GM12878 (cell line): ENCODE measurements around the gene MGA. TPM values are rescaled to one million over a fixed set of nuclear protein-coding genes. Genes with fewer than 3 reads are reported as not detected.

Experiments used
- ATAC-seq: fragments of 200-7000 bp; cut with Tn5 transposase; 3 replicates; pipeline ENCODE4 v1.9.1; 2020; ENCODE audit warnings: mild to moderate bottlenecking, moderate library complexity
- BruUV-seq: library from RNA; stranded (reverse); fragments of 400-500 nt; replicated peaks from 2 replicates; lab custom pipeline; 2021; lab: Mats Ljungman, UMichigan
- CTCF ChIA-PET: fragments of 300-600 bp; sonication (Branson Sonifier 250); formaldehyde crosslinking; extraction: SDS; loops from one replicate; lab custom pipeline; 2021; ENCODE audit warnings: inconsistent platforms; lab: Yijun Ruan, JAX
- POLR2A ChIA-PET: fragments of 350-600 bp; formaldehyde crosslinking; extraction: SDS; loops from one replicate; lab custom pipeline; 2021; ENCODE audit warnings: inconsistent platforms; lab: Charles Lee
- RAD21 ChIA-PET: fragments of 300-600 bp; sonication (Branson Sonifier 250); formaldehyde crosslinking; loops from one replicate; lab custom pipeline; 2023; ENCODE audit warnings: antibody characterized with exemption; ENCODE audit not compliant: unreplicated experiment; lab: Charles Lee
- SMC1A ChIA-PET: fragments of 300-600 bp; sonication (Branson Sonifier 250); formaldehyde crosslinking; loops from one replicate; lab custom pipeline; 2023; ENCODE audit not compliant: unreplicated experiment, uncharacterized antibody; lab: Charles Lee
- DNase-seq: peaks from one replicate; pipeline ENCODE4 v3.0.0-alpha.2; 2011; ENCODE audit warnings: low read depth, low spot score
- FAIRE-seq: peaks from 3 replicates; lab custom pipeline; 2011; peaks lifted over from hg19 to GRCh38; lab: Jason Lieb, UNC
- H2AFZ ChIP-seq: 2 replicates; pipeline ENCODE4 v1.6.0; 2011; ENCODE audit warnings: low read depth, low read length, control low read depth; ENCODE audit not compliant: control insufficient read depth
- H3K27ac ChIP-seq: 2 replicates; pipeline ENCODE4 v1.5.1; 2011; ENCODE audit warnings: control low read depth; ENCODE audit not compliant: control insufficient read depth, insufficient read depth
- H3K27me3 ChIP-seq, 2 experiments: replicated peaks in 1 of 2; 2 replicates each; pipeline versions ENCODE4 v1.6.0 to v1.6.1; 2011; ENCODE audit warnings: low read length in 1 of 2; ENCODE audit not compliant: control insufficient read depth in 2 of 2, insufficient read depth in 2 of 2
- H3K36me3 ChIP-seq, 2 experiments: 2 replicates each; pipeline ENCODE4 v1.5.1; 2011; ENCODE audit warnings: low read length in 1 of 2; ENCODE audit not compliant: control insufficient read depth in 2 of 2, insufficient read depth in 2 of 2
- H3K4me1 ChIP-seq: 2 replicates; pipeline ENCODE4 v1.6.1; 2011; ENCODE audit warnings: mild to moderate bottlenecking, low read length, moderate library complexity, mixed read lengths; ENCODE audit not compliant: control insufficient read depth, insufficient read depth
- H3K4me2 ChIP-seq: 2 replicates; pipeline ENCODE4 v1.6.0; 2011; ENCODE audit warnings: control low read depth; ENCODE audit not compliant: control insufficient read depth, insufficient read depth
- H3K4me3 ChIP-seq: fragments of 200-600 bp; sonication (generic); 2 replicates; pipeline ENCODE4 v1.5.1; 2016
- H3K79me2 ChIP-seq: 2 replicates; pipeline ENCODE4 v1.6.0; 2011; ENCODE audit warnings: low read length; ENCODE audit not compliant: control insufficient read depth, insufficient read depth
- H3K9ac ChIP-seq: 2 replicates; pipeline ENCODE4 v1.8.0; 2011; ENCODE audit warnings: low read length, control low read depth, mixed read lengths; ENCODE audit not compliant: control insufficient read depth, insufficient read depth
- H3K9me3 ChIP-seq: replicated peaks from 3 replicates; pipeline ENCODE4 v1.5.1; 2011; ENCODE audit warnings: mild to moderate bottlenecking, low read length; ENCODE audit not compliant: control insufficient read depth, insufficient read depth
- H4K20me1 ChIP-seq: 2 replicates; pipeline ENCODE4 v1.6.0; 2011; ENCODE audit not compliant: control insufficient read depth, insufficient read depth
- JUNB ChIP-seq: IDR thresholded peaks from 2 replicates; pipeline ENCODE4 v1.6.1; 2016; ENCODE audit warnings: antibody characterized with exemption, mild to moderate bottlenecking
- PKNOX1 ChIP-seq: fragments of 450-650 bp; IDR thresholded peaks from 2 replicates; pipeline ENCODE4 v1.6.1; 2016; ENCODE audit warnings: mild to moderate bottlenecking
- POLR2AphosphoS2 ChIP-seq: IDR thresholded peaks from 2 replicates; pipeline ENCODE4 v1.6.1; 2011; ENCODE audit warnings: low read depth, mild to moderate bottlenecking, low read length, improper control_type of control experiment, moderate library complexity
- RAD51 ChIP-seq: fragments of 450-650 bp; IDR thresholded peaks from 2 replicates; pipeline ENCODE4 v1.6.1; 2016; ENCODE audit warnings: moderate library complexity, mild to moderate bottlenecking, inconsistent platforms
- SPI1 ChIP-seq: IDR thresholded peaks from 2 replicates; pipeline ENCODE4 v1.6.1; 2011; ENCODE audit warnings: low read depth, mild to moderate bottlenecking, low read length, moderate library complexity, borderline replicate concordance; ENCODE audit not compliant: insufficient read depth
- WGBS: methylation state at CpG from one replicate; pipeline ENCODE4 v1.1.6; 2016; ENCODE audit warnings: low lambda C conversion rate; ENCODE audit not compliant: insufficient replicate concordance, insufficient coverage; ENCODE audit errors: missing lambda C conversion rate; 5-methylcytosine and 5-hydroxymethylcytosine counted together
- in situ Hi-C: fragments of 300-500 bp; cut with MboI; formaldehyde crosslinking; loops from 9 replicates; pipeline ENCODE4 v1.14.3; 2018; ENCODE audit warnings: mixed read lengths
- intact Hi-C: fragments of 100-400 bp; cut with micrococcal nuclease; formaldehyde crosslinking; loops from one replicate; pipeline ENCODE4 v1.14.2; 2022; ENCODE audit not compliant: unreplicated experiment
- polyA plus RNA-seq, 11 experiments: library from polyadenylated mRNA; depleted of rRNA in 4 of 11; unstranded in 6 of 11; stranded (reverse) in 5 of 11; fragments of >200 nt; fragmentation: Nextera tagmentation in 4 of 11; fragmentation: Illumina TruSeq in 1 of 11; extraction: Ambion mirVana in 4 of 11; extraction: Trizol in 1 of 11; gene quantifications; 1 replicate in 1 of 11; 2 replicates in 10 of 11; pipeline versions ENCODE4 v1.2.1 to v1.2.3, GENCODE V29; 2011 to 2016; ENCODE audit warnings: inconsistent platforms in 2 of 11, missing spikeins in 2 of 11, low read depth in 1 of 11
- total RNA-seq, 4 experiments: library from RNA; depleted of rRNA in 3 of 4; stranded (reverse); fragments of >200 nt in 3 of 4; fragmentation: Illumina TruSeq in 1 of 4; extraction: Trizol in 1 of 4; gene quantifications; 2 replicates each; pipeline versions ENCODE4 v1.2.1 to v1.2.3, GENCODE V29; 2013 to 2021

The MGA gene
- total and polyA plus RNA-seq, 10 of the 15 experiments (the other 5 are each of a cell fraction or from before 2014, with no cell fraction given) = 2.6 to 29.6 (median 17.0) TPM

GRCh38 chr15:41633609-41634008, 26.6 kb upstream of the MGA start:
- Histone ChIP-seq H3K36me3 (no peaks in the 10 kb centered on the region), H4K20me1 (no peaks in the 10 kb centered on the region), H3K4me2 (peak overlapping the region; percentile 55), H3K9ac (no peak overlapping the region), H3K4me3 (no peak overlapping the region), H3K27me3 (no peaks in the 10 kb centered on the region), H3K79me2 (no peaks in the 10 kb centered on the region), H3K27ac (no peak overlapping the region), H2AFZ (peak overlapping the region; percentile 85), H3K4me1 (peaks cover 5% of the 10 kb centered on the region), H3K9me3 (no peaks in the 10 kb centered on the region)
- BruUV-seq = no TSS peak
- intact Hi-C loops (no loop called here), in situ Hi-C loops (no loop called here)
- SMC1A ChIA-PET = interaction anchor here (0.6 to 1.0 kb wide), 3 partner anchors 32 to 144 kb away, joined by 3 to 4 read pairs (median 3); no protein-coding TSS in a partner anchor
- TF ChIP-seq JUNB (0 out of 2 replicates have a peak, but pooled peaks have one; percentile 6), SPI1 (0 out of 2 replicates have a peak, but pooled peaks have one; percentile 24), PKNOX1 (no peak)
- no peak for DNase-seq
- 25% methylated on average over 4 of the region's 4 CpGs for WGBS
- FAIRE-seq = no peak
- POLR2A ChIA-PET = interaction anchor here (0.7 kb wide), 1 partner anchor 44 kb away, joined by 4 read pairs; no protein-coding TSS in a partner anchor
- RAD21 ChIA-PET = interaction anchor here (1.1 kb wide), 1 partner anchor 139 kb away, joined by 3 read pairs; no protein-coding TSS in a partner anchor
- ATAC-seq = peak; percentile 18; the same call in 2 of the 3 replicates
- CTCF ChIA-PET = interaction anchor here (1.1 kb wide), 1 partner anchor 15 kb away, joined by 4 read pairs; no protein-coding TSS in a partner anchor

DNA sequence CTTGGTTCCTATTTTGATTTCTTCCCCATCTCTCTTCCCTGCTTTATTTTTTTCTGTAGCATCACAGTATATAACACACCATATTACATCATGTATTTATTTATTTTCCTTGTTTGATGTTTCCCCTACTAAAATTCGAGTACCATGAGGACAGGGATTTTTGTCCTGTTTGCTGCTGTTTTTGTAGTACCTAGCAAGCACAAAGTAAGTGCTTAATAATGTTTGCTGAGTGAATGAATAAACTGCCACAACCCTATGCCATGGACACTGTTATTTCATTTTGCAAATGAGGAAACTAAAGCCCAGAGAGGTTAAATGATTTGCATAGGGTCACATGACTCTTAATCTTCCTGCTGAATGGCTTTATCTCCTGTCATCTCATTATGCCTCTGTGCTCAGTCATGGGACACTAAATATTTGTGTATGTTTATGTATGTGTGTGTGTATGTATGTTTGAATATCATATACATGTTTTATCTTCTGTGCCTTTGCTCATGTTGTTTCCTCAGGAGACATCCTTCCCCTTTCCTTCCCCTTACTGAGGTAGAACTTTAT, 26.1 kb upstream of the MGA start:
- H3K9me3 ChIP-seq = no peaks in the 10 kb centered on the region
- ChIA-PET POLR2A (no interaction called here), RAD21 (interaction anchor here (1.1 kb wide), 1 partner anchor 139 kb away, joined by 3 read pairs; no protein-coding TSS in a partner anchor)
- no peak overlapping the region for H3K9ac ChIP-seq
- no peak overlapping the region for H3K4me3 ChIP-seq
- H3K4me1 ChIP-seq = peaks cover 5% of the 10 kb centered on the region
- H3K27me3 ChIP-seq = no peaks in the 10 kb centered on the region
- DNase-seq (no peak), FAIRE-seq (no peak)
- H2AFZ ChIP-seq = peak overlapping the region; percentile 85
- TF ChIP-seq PKNOX1 (peak; percentile 58; the same call in 1 of the 2 replicates), RAD51 (peak; percentile 58; the same call in 1 of the 2 replicates), POLR2AphosphoS2 (no peak)
- TF ChIP-seq, all 136 proteins: peak for 2
- Histone ChIP-seq H3K27ac (no peak overlapping the region), H3K79me2 (no peaks in the 10 kb centered on the region), H3K36me3 (no peaks in the 10 kb centered on the region), H4K20me1 (no peaks in the 10 kb centered on the region), H3K4me2 (peak overlapping the region; percentile 55)
- BruUV-seq = no TSS peak
- peak; percentile 71 for ATAC-seq
- SMC1A ChIA-PET = interaction anchor here (0.6 to 1.0 kb wide), 3 partner anchors 33 to 143 kb away, joined by 3 to 4 read pairs (median 3); no protein-coding TSS in a partner anchor
- intact Hi-C loops = no loop called here
- CTCF ChIA-PET = interaction anchor here (0.9 to 1.1 kb wide), 2 partner anchors 16 to 29 kb away, joined by 3 to 4 read pairs; no protein-coding TSS in a partner anchor
- WGBS = 32% methylated on average over 1 of the region's 1 CpG
- in situ Hi-C loops = no loop called here
